ENCODE data around the gene TCP11L1.

TCP11L1 gene

DNA sequence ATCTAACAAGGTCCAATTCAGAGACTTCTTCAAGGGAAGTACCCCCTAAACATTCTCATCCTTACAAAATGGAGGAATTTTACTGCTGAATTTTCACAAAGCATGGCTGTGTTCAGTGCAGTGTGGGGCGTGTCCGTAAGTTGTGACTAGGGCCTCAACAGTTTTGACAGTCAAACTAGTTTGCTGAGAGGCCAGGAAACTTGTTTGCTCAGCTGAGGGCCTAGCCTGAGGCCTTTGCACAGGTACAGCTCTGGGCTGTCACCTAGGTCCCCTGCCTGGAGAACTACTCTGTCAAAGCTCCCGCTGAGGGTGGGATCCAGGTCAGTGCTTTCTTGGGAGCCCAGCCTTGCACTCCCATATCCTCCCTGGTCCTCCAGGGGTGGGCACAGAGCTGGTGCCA, 27.9 kb downstream of the TCP11L1 start:
- peaks cover 75% of the 10 kb centered on the region for H3K36me3 ChIP-seq (ENCODE audit: low read depth)
- no peaks in the 10 kb centered on the region for H3K9me3 ChIP-seq (ENCODE audit: severe bottlenecking)
- ATAC-seq (ENCODE audit: low read depth) (no peak), DNase-seq (ENCODE audit: low spot score) (no peak)
- TF ChIP-seq, protein P1, sequence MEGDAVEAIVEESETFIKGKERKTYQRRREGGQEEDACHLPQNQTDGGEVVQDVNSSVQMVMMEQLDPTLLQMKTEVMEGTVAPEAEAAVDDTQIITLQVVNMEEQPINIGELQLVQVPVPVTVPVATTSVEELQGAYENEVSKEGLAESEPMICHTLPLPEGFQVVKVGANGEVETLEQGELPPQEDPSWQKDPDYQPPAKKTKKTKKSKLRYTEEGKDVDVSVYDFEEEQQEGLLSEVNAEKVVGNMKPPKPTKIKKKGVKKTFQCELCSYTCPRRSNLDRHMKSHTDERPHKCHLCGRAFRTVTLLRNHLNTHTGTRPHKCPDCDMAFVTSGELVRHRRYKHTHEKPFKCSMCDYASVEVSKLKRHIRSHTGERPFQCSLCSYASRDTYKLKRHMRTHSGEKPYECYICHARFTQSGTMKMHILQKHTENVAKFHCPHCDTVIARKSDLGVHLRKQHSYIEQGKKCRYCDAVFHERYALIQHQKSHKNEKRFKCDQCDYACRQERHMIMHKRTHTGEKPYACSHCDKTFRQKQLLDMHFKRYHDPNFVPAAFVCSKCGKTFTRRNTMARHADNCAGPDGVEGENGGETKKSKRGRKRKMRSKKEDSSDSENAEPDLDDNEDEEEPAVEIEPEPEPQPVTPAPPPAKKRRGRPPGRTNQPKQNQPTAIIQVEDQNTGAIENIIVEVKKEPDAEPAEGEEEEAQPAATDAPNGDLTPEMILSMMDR (IDR thresholded peaks at IDR 0.05; ENCODE audit: poor library complexity, severe bottlenecking), result no peak
- no peaks in the 10 kb centered on the region for H3K27me3 ChIP-seq (ENCODE audit: insufficient read depth, poor library complexity, severe bottlenecking)
- no peak overlapping the region for H3K27ac ChIP-seq (ENCODE audit: poor library complexity, severe bottlenecking)
- no peak overlapping the region for H3K4me3 ChIP-seq (ENCODE audit: severe bottlenecking)
- peaks cover 3% of the 10 kb centered on the region for H3K4me1 ChIP-seq (ENCODE audit: insufficient read depth, poor library complexity, severe bottlenecking)

DNA sequence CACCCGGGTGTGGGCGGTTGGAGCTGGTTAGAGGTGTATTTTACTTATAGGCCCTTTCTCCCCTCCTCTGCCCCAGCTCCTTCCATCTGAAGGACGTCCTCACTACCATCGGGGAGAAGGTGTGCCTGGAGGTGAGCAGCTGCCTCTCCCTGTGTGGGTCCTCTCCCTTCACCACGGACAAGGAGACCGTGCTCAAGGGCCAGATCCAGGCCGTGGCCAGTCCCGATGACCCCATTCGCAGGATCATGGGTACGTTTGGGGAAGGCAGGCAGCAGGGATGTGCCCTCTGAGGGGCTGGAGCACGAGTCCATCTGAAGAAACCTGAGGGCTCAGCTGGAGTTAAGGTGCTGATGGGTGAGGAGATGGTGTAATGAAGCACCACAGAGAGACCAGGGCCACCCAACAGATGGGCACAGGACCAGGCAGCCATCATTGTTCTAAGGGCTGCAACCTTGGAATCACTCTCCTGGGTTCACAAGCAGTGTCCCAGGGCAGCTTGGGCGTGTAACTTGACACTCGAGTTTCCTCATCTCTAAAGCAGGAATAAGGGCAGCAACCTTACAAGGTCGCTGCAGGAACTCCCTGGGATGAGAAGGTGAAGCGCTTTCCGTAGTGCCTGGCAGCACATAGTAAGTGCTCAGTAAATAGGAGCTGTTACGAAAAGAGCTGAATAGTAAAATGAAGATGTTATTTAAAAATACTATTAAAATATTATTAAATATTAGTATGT, 29.4 kb downstream of the TCP11L1 start:
- Histone ChIP-seq H3K4me3 (ENCODE audit: severe bottlenecking) (no peak overlapping the region), H3K9me3 (ENCODE audit: severe bottlenecking) (no peaks in the 10 kb centered on the region), H3K27me3 (ENCODE audit: insufficient read depth, poor library complexity, severe bottlenecking) (no peaks in the 10 kb centered on the region), H3K36me3 (ENCODE audit: low read depth) (peaks cover 75% of the 10 kb centered on the region), H3K27ac (ENCODE audit: poor library complexity, severe bottlenecking) (no peak overlapping the region), H3K4me1 (ENCODE audit: insufficient read depth, poor library complexity, severe bottlenecking) (no peaks in the 10 kb centered on the region)
- TF ChIP-seq, protein P1 (IDR thresholded peaks at IDR 0.05; ENCODE audit: poor library complexity, severe bottlenecking), result no peak
- no peak for DNase-seq (ENCODE audit: low spot score)
- no peak for ATAC-seq (ENCODE audit: low read depth)

DNA sequence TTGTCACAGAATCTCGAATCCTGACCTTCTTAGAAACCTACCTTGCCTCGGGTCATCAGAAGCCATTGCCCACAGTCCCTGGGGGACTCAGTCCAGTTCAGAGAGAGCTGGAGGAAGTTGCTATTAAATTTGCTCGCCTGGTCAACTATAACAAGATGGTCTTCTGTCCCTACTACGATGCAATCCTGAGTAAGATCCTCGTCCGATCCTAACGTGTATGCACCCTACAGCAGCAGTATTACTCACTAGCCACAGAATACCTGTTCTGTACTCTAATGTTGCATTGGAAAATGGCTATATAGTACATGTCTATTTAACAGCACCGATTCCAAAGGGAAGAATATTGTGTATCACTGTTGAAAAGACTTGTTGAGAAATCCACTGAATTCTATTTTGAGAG, 33.1 kb downstream of the TCP11L1 start:
- ATAC-seq (ENCODE audit: low read depth) (no peak), DNase-seq (ENCODE audit: low spot score) (no peak)
- Histone ChIP-seq H3K27ac (ENCODE audit: poor library complexity, severe bottlenecking) (no peak overlapping the region), H3K36me3 (ENCODE audit: low read depth) (peaks cover 80% of the 10 kb centered on the region), H3K27me3 (ENCODE audit: insufficient read depth, poor library complexity, severe bottlenecking) (no peaks in the 10 kb centered on the region), H3K9me3 (ENCODE audit: severe bottlenecking) (no peaks in the 10 kb centered on the region), H3K4me3 (ENCODE audit: severe bottlenecking) (no peak overlapping the region), H3K4me1 (ENCODE audit: insufficient read depth, poor library complexity, severe bottlenecking) (no peaks in the 10 kb centered on the region)
- TF ChIP-seq, protein P1 (IDR thresholded peaks at IDR 0.05; ENCODE audit: poor library complexity, severe bottlenecking), result no peak

DNA sequence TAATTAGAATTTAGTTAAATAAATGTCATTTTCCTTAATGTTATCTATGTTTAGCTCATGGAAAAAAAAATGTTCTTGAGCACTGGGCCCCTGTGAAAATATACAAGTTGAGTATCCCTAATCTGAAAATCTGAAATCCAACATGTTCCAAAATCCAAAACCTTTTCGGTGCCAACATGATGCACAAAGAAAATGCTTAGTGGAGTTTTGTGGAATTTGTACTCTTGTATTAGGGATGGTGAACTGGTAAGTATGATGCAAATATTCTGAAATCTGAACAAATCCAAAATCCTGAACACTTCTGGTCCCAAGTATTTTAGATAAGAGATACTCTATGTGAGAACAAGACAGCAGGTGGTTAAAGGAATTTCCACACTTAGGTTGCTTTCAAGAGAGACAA, 44.5 kb downstream of the TCP11L1 start:
- Histone ChIP-seq H3K27me3 (ENCODE audit: insufficient read depth, poor library complexity, severe bottlenecking) (no peaks in the 10 kb centered on the region), H3K4me3 (ENCODE audit: severe bottlenecking) (no peak overlapping the region), H3K4me1 (ENCODE audit: insufficient read depth, poor library complexity, severe bottlenecking) (no peaks in the 10 kb centered on the region), H3K9me3 (ENCODE audit: severe bottlenecking) (no peaks in the 10 kb centered on the region), H3K36me3 (ENCODE audit: low read depth) (peaks cover 56% of the 10 kb centered on the region), H3K27ac (ENCODE audit: poor library complexity, severe bottlenecking) (no peak overlapping the region)
- DNase-seq (ENCODE audit: low spot score) (no peak), ATAC-seq (ENCODE audit: low read depth) (no peak)
- TF ChIP-seq, protein P1 (IDR thresholded peaks at IDR 0.05; ENCODE audit: poor library complexity, severe bottlenecking), result no peak

DNA sequence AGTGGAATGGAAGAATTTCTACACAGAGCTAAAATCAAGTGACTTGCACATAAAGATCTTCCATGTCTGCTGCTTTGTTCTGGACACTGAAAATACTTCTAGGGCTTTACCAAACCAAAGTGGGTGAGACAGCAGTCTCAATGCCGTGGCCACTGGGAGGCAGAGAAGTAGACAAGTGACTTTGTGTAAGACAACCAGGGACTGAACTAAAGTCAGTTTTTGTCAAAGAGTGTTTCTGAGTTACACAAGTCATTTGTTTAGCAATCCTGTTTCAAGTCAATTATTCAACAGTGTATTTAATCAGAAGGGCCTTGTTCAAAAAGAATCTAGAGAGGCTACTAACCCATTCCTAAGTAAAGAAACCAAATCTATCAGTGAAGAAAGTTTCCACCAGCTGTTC, 46.6 kb downstream of the TCP11L1 start:
- DNase-seq (ENCODE audit: low spot score), result no peak
- no peak overlapping the region for H3K27ac ChIP-seq (ENCODE audit: poor library complexity, severe bottlenecking)
- no peaks in the 10 kb centered on the region for H3K4me1 ChIP-seq (ENCODE audit: insufficient read depth, poor library complexity, severe bottlenecking)
- H3K36me3 ChIP-seq (ENCODE audit: low read depth), result peaks cover 54% of the 10 kb centered on the region
- no peak for ATAC-seq (ENCODE audit: low read depth)
- H3K27me3 ChIP-seq (ENCODE audit: insufficient read depth, poor library complexity, severe bottlenecking), result no peaks in the 10 kb centered on the region
- TF ChIP-seq, protein P1 (IDR thresholded peaks at IDR 0.05; ENCODE audit: poor library complexity, severe bottlenecking), result no peak
- no peak overlapping the region for H3K4me3 ChIP-seq (ENCODE audit: severe bottlenecking)
- no peaks in the 10 kb centered on the region for H3K9me3 ChIP-seq (ENCODE audit: severe bottlenecking)

All from RWPE2 (cell line).